ENCODE data around the gene MVK. TPM values are rescaled to one million over a fixed set of nuclear protein-coding genes. Genes with fewer than 3 reads are reported as not detected.

The MVK gene
- polyA plus RNA-seq, 3 donors, result 1.1 to 3.8 (median 1.6) TPM

- peak overlapping the region in 1 of 7 donors; percentile 6 for H3K27ac Mint-ChIP-seq
- no peak for DNase-seq
- WGBS (ENCODE audit: insufficient coverage), result 99% methylated on average over 12 of the region's 19 CpGs
These were observed 43.6 kb upstream of the MVK start for GRCh38 chr12:109529691-109530640.

DNA sequence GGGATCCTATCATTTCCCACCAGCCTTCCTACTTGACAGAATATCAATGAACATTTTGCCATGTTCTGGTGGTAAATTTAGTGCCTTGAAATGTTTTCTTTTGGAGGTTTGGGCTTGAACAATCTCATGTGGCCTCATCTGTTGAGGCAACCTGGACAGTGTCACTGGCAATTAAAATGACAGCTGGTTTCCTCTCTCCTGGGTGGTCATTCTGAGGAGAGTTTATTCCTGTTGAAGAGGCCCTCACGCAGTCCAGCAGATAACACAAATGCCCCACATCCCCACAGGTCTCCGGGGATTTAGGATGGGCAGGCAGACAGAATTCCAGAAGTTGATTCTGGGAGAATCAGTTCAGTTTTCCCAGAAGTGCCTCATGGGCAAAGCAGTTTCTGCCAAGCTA is 42.2 kb upstream of the MVK start:
- Histone ChIP-seq H2AFZ (ENCODE audit: insufficient read depth, low read depth, low read length, poor library complexity, severe bottlenecking) (no peak overlapping the region), H4K20me1 (ENCODE audit: insufficient read depth, low read length) (no peaks in the 10 kb centered on the region), H3K27ac (ENCODE audit: low read depth in 1 of 2, low read length in 2 of 2) (no peak overlapping the region), H3K9me3 (replicated peaks in 1 of 2; ENCODE audit: control insufficient read depth in 1 of 2, insufficient read depth in 1 of 2, low read length in 2 of 2) (no peaks in the 10 kb centered on the region), H3K79me2 (ENCODE audit: insufficient read depth, low read length) (no peaks in the 10 kb centered on the region), H3K4me3 (replicated peaks in 1 of 3; ENCODE audit: low read depth in 2 of 3, low read length in 3 of 3) (no peak overlapping the region), H3K27me3 (ENCODE audit: control insufficient read depth in 2 of 2, insufficient read depth in 2 of 2, low read length in 2 of 2) (no peaks in the 10 kb centered on the region), H3K9ac (ENCODE audit: insufficient read depth, low read length, poor library complexity, severe bottlenecking) (no peak overlapping the region), H3K4me2 (replicated peaks; ENCODE audit: extremely low read depth, low read length, poor library complexity, severe bottlenecking) (no peak overlapping the region), H3K4me1 (ENCODE audit: control insufficient read depth in 1 of 2, insufficient read depth in 2 of 2, low read length in 2 of 2) (no peaks in the 10 kb centered on the region), H3K36me3 (replicated peaks in 1 of 2; ENCODE audit: control insufficient read depth in 1 of 2, insufficient read depth in 2 of 2, low read length in 2 of 2) (peaks cover 50 to 100% of the 10 kb centered on the region in 2 donors)
- H3K27ac Mint-ChIP-seq, result no peak overlapping the region
- peaks cover 0 to 4% (median 0%) of the 10 kb centered on the region in 3 donors for H3K27me3 Mint-ChIP-seq (ENCODE audit: low read depth in 3 of 3)
- H3K36me3 Mint-ChIP-seq, result peaks cover 69 to 88% of the 10 kb centered on the region in 2 donors
- H3K4me1 Mint-ChIP-seq, result no peaks in the 10 kb centered on the region
- intact Hi-C loops (cut with micrococcal nuclease), result no loop called here
- no peaks in the 10 kb centered on the region for H3K9me3 Mint-ChIP-seq
- WGBS (ENCODE audit: insufficient coverage), result 100% methylated on average over 1 of the region's 2 CpGs
- TF ChIP-seq, protein P1, sequence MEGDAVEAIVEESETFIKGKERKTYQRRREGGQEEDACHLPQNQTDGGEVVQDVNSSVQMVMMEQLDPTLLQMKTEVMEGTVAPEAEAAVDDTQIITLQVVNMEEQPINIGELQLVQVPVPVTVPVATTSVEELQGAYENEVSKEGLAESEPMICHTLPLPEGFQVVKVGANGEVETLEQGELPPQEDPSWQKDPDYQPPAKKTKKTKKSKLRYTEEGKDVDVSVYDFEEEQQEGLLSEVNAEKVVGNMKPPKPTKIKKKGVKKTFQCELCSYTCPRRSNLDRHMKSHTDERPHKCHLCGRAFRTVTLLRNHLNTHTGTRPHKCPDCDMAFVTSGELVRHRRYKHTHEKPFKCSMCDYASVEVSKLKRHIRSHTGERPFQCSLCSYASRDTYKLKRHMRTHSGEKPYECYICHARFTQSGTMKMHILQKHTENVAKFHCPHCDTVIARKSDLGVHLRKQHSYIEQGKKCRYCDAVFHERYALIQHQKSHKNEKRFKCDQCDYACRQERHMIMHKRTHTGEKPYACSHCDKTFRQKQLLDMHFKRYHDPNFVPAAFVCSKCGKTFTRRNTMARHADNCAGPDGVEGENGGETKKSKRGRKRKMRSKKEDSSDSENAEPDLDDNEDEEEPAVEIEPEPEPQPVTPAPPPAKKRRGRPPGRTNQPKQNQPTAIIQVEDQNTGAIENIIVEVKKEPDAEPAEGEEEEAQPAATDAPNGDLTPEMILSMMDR (IDR thresholded peaks at IDR 0.05), result no peak
- no peak for DNase-seq
- H3K4me3 Mint-ChIP-seq, result no peak overlapping the region

More at GRCh38 chr12:109529691-109530640, 43.6 kb upstream of the MVK start:
- Mint-ChIP-seq H3K4me1 (no peaks in the 10 kb centered on the region), H3K36me3 (peaks cover 70 to 87% of the 10 kb centered on the region in 2 donors), H3K4me3 (no peak overlapping the region), H3K9me3 (no peaks in the 10 kb centered on the region), H3K27me3 (ENCODE audit: low read depth in 3 of 3) (peaks cover 0 to 3% (median 0%) of the 10 kb centered on the region in 3 donors)
- TF ChIP-seq, protein P1 (IDR thresholded peaks at IDR 0.05), result no peak
- H4K20me1 ChIP-seq (ENCODE audit: insufficient read depth, low read length), result no peaks in the 10 kb centered on the region
- H3K27ac ChIP-seq (ENCODE audit: low read depth in 1 of 2, low read length in 2 of 2), result no peak overlapping the region
- no peaks in the 10 kb centered on the region for H3K4me1 ChIP-seq (ENCODE audit: control insufficient read depth in 1 of 2, insufficient read depth in 2 of 2, low read length in 2 of 2)
- H3K36me3 ChIP-seq (replicated peaks in 1 of 2; ENCODE audit: control insufficient read depth in 1 of 2, insufficient read depth in 2 of 2, low read length in 2 of 2), result peaks cover 59 to 100% of the 10 kb centered on the region in 2 donors
- no peak overlapping the region for H2AFZ ChIP-seq (ENCODE audit: insufficient read depth, low read depth, low read length, poor library complexity, severe bottlenecking)
- no peak overlapping the region for H3K9ac ChIP-seq (ENCODE audit: insufficient read depth, low read length, poor library complexity, severe bottlenecking)
- no peaks in the 10 kb centered on the region for H3K9me3 ChIP-seq (replicated peaks in 1 of 2; ENCODE audit: control insufficient read depth in 1 of 2, insufficient read depth in 1 of 2, low read length in 2 of 2)
- H3K79me2 ChIP-seq (ENCODE audit: insufficient read depth, low read length), result no peaks in the 10 kb centered on the region
- H3K4me2 ChIP-seq (replicated peaks; ENCODE audit: extremely low read depth, low read length, poor library complexity, severe bottlenecking), result no peak overlapping the region
- H3K4me3 ChIP-seq (replicated peaks in 1 of 3; ENCODE audit: low read depth in 2 of 3, low read length in 3 of 3), result no peak overlapping the region
- H3K27me3 ChIP-seq (ENCODE audit: control insufficient read depth in 2 of 2, insufficient read depth in 2 of 2, low read length in 2 of 2), result no peaks in the 10 kb centered on the region
- intact Hi-C loops (cut with micrococcal nuclease), result no loop called here

Data from CD14-positive monocyte (primary cell).